HepG2 (cell line): ENCODE results near the gene LIMA1. TPM values are rescaled to one million over a fixed set of nuclear protein-coding genes. Genes with fewer than 3 reads are reported as not detected.
"Not testable (repeated sequence)": the region's sequence is repeated elsewhere in the genome, so short reads cannot be mapped to it uniquely, and the experiment has no call there.

Source experiments
- ATAC-seq: fragments of 200-7000 bp; cut with Tn5 transposase; 3 replicates; pipeline ENCODE4 v1.9.1; 2020; ENCODE audit warnings: mild to moderate bottlenecking, moderate library complexity
- BruUV-seq: library from RNA; stranded (reverse); fragments of 400-500 nt; replicated peaks from 2 replicates; lab custom pipeline; 2021; lab: Mats Ljungman, UMichigan
- CTCF ChIA-PET: fragments of 300-600 bp; formaldehyde crosslinking; extraction: SDS; loops from one replicate; lab custom pipeline; 2021; ENCODE audit warnings: low total read pairs, inconsistent platforms, low intra/inter-chr PET ratio; lab: Yijun Ruan, JAX
- POLR2A ChIA-PET: fragments of 350-600 bp; sonication (Branson Sonifier 250); formaldehyde crosslinking; loops from one replicate; lab custom pipeline; 2020; ENCODE audit warnings: antibody characterized with exemption, inconsistent platforms; lab: Yijun Ruan, JAX
- DNase-seq: peaks from one replicate; pipeline ENCODE4 v3.0.0-alpha.2; 2015; ENCODE audit warnings: low spot score
- FAIRE-seq: peaks from 3 replicates; lab custom pipeline; 2011; peaks lifted over from hg19 to GRCh38; lab: Jason Lieb, UNC
- H2AFZ ChIP-seq: one replicate; pipeline ENCODE4 v1.6.1; 2011; ENCODE audit warnings: low read length, inconsistent platforms
- H3K27ac ChIP-seq: fragments of 300-600 bp; 3 replicates; pipeline ENCODE4 v1.8.0; 2011; ENCODE audit warnings: mixed run types, mild to moderate bottlenecking, mixed read lengths, low read length, inconsistent platforms; ENCODE audit not compliant: insufficient read depth; ENCODE audit errors: extremely low read length
- H3K27me3 ChIP-seq, 2 experiments: fragments of 200-600 bp in 1 of 2; 2 replicates in 1 of 2; 3 replicates in 1 of 2; pipeline versions ENCODE4 v1.6.0 to v1.8.0; 2011; ENCODE audit warnings: low read length in 2 of 2, mild to moderate bottlenecking in 2 of 2, moderate library complexity in 2 of 2, inconsistent platforms in 1 of 2; ENCODE audit not compliant: insufficient read depth in 2 of 2, control insufficient read depth in 1 of 2
- H3K36me3 ChIP-seq, 2 experiments: fragments of 200-600 bp in 1 of 2; replicated peaks in 1 of 2; 2 replicates in 1 of 2; 3 replicates in 1 of 2; pipeline versions ENCODE4 v1.5.1 to v1.8.0; 2011; ENCODE audit warnings: low read length in 2 of 2, inconsistent platforms in 1 of 2; ENCODE audit not compliant: insufficient read depth in 2 of 2, control insufficient read depth in 1 of 2
- H3K4me1 ChIP-seq: 2 replicates; pipeline ENCODE4 v1.5.1; 2012; ENCODE audit warnings: low read length, inconsistent platforms; ENCODE audit not compliant: insufficient read depth
- H3K4me2 ChIP-seq: 2 replicates; pipeline ENCODE4 v1.6.0; 2011; ENCODE audit warnings: low read depth, low read length, inconsistent platforms
- H3K4me3 ChIP-seq, 3 experiments: fragments of 200-600 bp in 1 of 3; sonication (generic), shearing (Covaris generic) in 1 of 3; replicated peaks in 1 of 3; 2 replicates each; pipeline ENCODE4 v1.5.1; 2011 to 2016; ENCODE audit warnings: low read length in 3 of 3, inconsistent platforms in 2 of 3, low read depth in 2 of 3, mild to moderate bottlenecking in 2 of 3, control low read depth in 1 of 3, mixed read lengths in 1 of 3; ENCODE audit not compliant: insufficient read depth in 1 of 3
- H3K79me2 ChIP-seq: one replicate; pipeline ENCODE4 v1.6.1; 2011; ENCODE audit warnings: low read length, inconsistent platforms; ENCODE audit not compliant: insufficient read depth
- H3K9ac ChIP-seq: 2 replicates; pipeline ENCODE4 v1.6.0; 2011; ENCODE audit warnings: mild to moderate bottlenecking, low read depth, low read length, inconsistent platforms; ENCODE audit not compliant: insufficient read depth
- H3K9me3 ChIP-seq: 2 replicates; pipeline ENCODE4 v1.5.1; 2012; ENCODE audit warnings: mild to moderate bottlenecking, low read length
- H4K20me1 ChIP-seq: 2 replicates; pipeline ENCODE4 v1.6.0; 2011; ENCODE audit warnings: inconsistent platforms, mild to moderate bottlenecking, low read length, moderate library complexity; ENCODE audit not compliant: insufficient read depth
- ARHGAP35 ChIP-seq: sonication (generic); formaldehyde crosslinking; IDR thresholded peaks from 2 replicates; pipeline ENCODE4 v1.9.0; 2022; ENCODE audit warnings: mild to moderate bottlenecking, inconsistent platforms, moderate library complexity, missing genetic modification reagents, borderline replicate concordance
- CBFB ChIP-seq: sonication (generic); formaldehyde crosslinking; IDR thresholded peaks from 2 replicates; pipeline ENCODE4 v1.4.0; 2020; ENCODE audit warnings: missing genetic modification reagents
- JUNB ChIP-seq: sonication (generic); formaldehyde crosslinking; IDR thresholded peaks from 2 replicates; pipeline ENCODE4 v1.8.0; 2022; ENCODE audit warnings: missing genetic modification reagents, mild to moderate bottlenecking, borderline replicate concordance
- NFE2L2 ChIP-seq: fragments of 150-350 bp; IDR thresholded peaks from 2 replicates; pipeline ENCODE4 v1.6.1; 2014; ENCODE audit warnings: low read length
- NR3C1 ChIP-seq: sonication (generic); formaldehyde crosslinking; IDR thresholded peaks from 2 replicates; pipeline ENCODE4 v1.4.0; 2020; ENCODE audit warnings: missing genetic modification reagents
- ZNF446 ChIP-seq: sonication (generic); formaldehyde crosslinking; IDR thresholded peaks from 2 replicates; pipeline ENCODE4 v1.5.0; 2020; ENCODE audit warnings: mild to moderate bottlenecking, missing genetic modification reagents
- WGBS: methylation state at CpG from one replicate; pipeline ENCODE4 v1.1.6; 2017; ENCODE audit warnings: low lambda C conversion rate; 5-methylcytosine and 5-hydroxymethylcytosine counted together
- in situ Hi-C: cut with HindIII; loops from 2 replicates; pipeline ENCODE4 v1.10.0; 2017; ENCODE audit warnings: low pct_unique_long_range_greater_than_20kb; ENCODE audit not compliant: extremely low pct_ligation_motif_present
- intact Hi-C: fragments of 100-400 bp; cut with micrococcal nuclease; formaldehyde crosslinking; loops from one replicate; pipeline ENCODE4 v1.10.0; 2022; ENCODE audit not compliant: unreplicated experiment
- polyA plus RNA-seq, 8 experiments: library from polyadenylated mRNA; depleted of rRNA in 3 of 8; stranded (reverse) in 7 of 8; unstranded in 1 of 8; fragments of >200 nt; fragmentation: Illumina TruSeq in 4 of 8; extraction: Trizol in 4 of 8; gene quantifications; 2 replicates each; pipeline versions ENCODE4 v1.2.1 to v1.2.3, GENCODE V29; 2011 to 2016; ENCODE audit warnings: low read depth in 4 of 8, missing spikeins in 1 of 8, mixed read lengths in 1 of 8; ENCODE audit not compliant: insufficient read depth in 1 of 8
- total RNA-seq, 5 experiments: library from RNA; depleted of rRNA; stranded (reverse); fragments of >200 nt; fragmentation: Illumina TruSeq; extraction: Trizol; gene quantifications; 2 replicates each; pipeline ENCODE4 v1.2.3, GENCODE V29; 2016; ENCODE audit warnings: low read depth in 1 of 5

Gene LIMA1
- total and polyA plus RNA-seq, 2 of the 13 experiments (the other 11 are each of a cell fraction or from before 2014, with no cell fraction given) = 13.0 to 19.8 TPM

GRCh38 chr12:50290692-50291091, 7.4 kb upstream of the LIMA1 start:
- H4K20me1 ChIP-seq, CTCF ChIA-PET, H3K9ac ChIP-seq, in situ Hi-C loops, H3K9me3 ChIP-seq, H2AFZ ChIP-seq, H3K4me2 ChIP-seq, H3K36me3 ChIP-seq, H3K27me3 ChIP-seq, BruUV-seq, ATAC-seq, POLR2A ChIA-PET, H3K27ac ChIP-seq, H3K4me1 ChIP-seq, DNase-seq, FAIRE-seq, intact Hi-C loops, H3K4me3 ChIP-seq, H3K79me2 ChIP-seq: not testable (repeated sequence)
- 91% methylated on average over 3 of the region's 3 CpGs for WGBS

GRCh38 chr12:50287271-50287670, 4.0 kb upstream of the LIMA1 start:
- no peaks in the 10 kb centered on the region; a peak in 1 of 5 replicates for H3K27me3 ChIP-seq
- H3K36me3 ChIP-seq = no peaks in the 10 kb centered on the region
- ChIA-PET POLR2A (interaction anchor here (0.9 kb wide), 1 partner anchor 29 kb away, joined by 3 read pairs; no protein-coding TSS in a partner anchor), CTCF (no interaction called here)
- no TSS peak for BruUV-seq
- H3K27ac ChIP-seq = no peak overlapping the region
- peaks cover 10% of the 10 kb centered on the region for H3K79me2 ChIP-seq
- TF ChIP-seq NFE2L2 (no peak), NR3C1 (CRISPR knock-in tag) (no peak), ARHGAP35 (CRISPR knock-in tag) (no peak), ZNF446 (no peak), CBFB (no peak), JUNB (CRISPR knock-in tag) (no peak)
- DNase-seq = no peak
- FAIRE-seq = no peak
- ATAC-seq = no peak
- H3K9ac ChIP-seq = no peak overlapping the region
- no peak overlapping the region for H3K4me3 ChIP-seq
- WGBS = 97% methylated on average over 7 of the region's 7 CpGs
- H2AFZ ChIP-seq = no peak overlapping the region
- H4K20me1 ChIP-seq = no peaks in the 10 kb centered on the region
- intact Hi-C loops (no loop called here), in situ Hi-C loops (no loop called here)
- H3K4me2 ChIP-seq = no peak overlapping the region
- peaks cover 25% of the 10 kb centered on the region for H3K4me1 ChIP-seq
- no peaks in the 10 kb centered on the region for H3K9me3 ChIP-seq
